Measurements from ENCODE around the gene MVD.

Gene MVD

DNA sequence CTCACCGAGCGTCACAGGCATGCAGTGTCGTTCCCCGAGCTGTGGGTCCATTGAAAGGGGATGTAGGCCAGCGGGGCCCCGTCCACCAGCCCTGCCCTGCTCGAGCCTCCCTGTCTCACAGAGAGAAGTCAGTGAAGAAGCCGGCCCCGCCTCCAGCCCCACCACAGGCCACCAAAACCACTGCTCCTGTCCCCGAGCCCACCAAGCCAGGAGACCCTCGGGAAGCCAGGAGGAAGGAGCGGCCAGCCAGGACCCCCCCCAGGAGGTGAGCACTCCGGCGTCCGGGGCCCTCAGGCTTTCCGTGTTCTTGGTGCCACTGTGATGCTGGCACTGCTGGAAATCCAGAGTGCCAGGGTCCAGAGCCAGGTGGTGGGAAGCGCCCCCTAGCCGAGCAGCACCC is 38.4 kb downstream of the MVD start:
- Mint-ChIP-seq H3K9me3 (no peaks in the 10 kb centered on the region), H3K27ac (peak overlapping the region in 1 of 2 donors; percentile 91), H3K4me1 (ENCODE audit: low read depth in 2 of 2) (peaks cover 18 to 23% of the 10 kb centered on the region in 2 donors), H3K27me3 (no peaks in the 10 kb centered on the region), H3K4me3 (no peak overlapping the region), H3K36me3 (ENCODE audit: insufficient read depth) (peaks cover 82% of the 10 kb centered on the region)
- ATAC-seq (replicated peaks), result no peak
- DNase-seq, result no peak

DNA sequence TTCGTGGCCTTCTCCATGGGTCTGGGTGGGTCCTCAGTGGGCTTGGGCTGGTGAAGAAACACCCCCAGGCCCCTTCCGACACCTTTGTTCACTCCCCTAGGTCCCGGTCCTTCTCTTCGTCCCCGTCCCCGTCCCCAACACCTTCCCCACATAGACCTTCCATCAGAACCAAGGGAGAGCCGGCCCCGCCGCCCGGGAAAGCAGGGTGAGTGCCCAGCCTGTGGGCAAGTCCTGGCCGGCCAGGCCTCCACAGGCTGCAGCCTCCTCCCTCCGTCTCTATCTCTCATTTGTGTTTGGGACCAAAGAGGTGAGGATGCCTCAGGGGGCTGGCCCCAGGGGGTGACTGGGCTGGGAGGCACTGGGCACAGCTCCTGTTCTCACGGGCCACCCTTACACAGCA is 39.0 kb downstream of the MVD start:
- no peak for ATAC-seq (replicated peaks)
- peaks cover 84% of the 10 kb centered on the region for H3K36me3 Mint-ChIP-seq (ENCODE audit: insufficient read depth)

DNA sequence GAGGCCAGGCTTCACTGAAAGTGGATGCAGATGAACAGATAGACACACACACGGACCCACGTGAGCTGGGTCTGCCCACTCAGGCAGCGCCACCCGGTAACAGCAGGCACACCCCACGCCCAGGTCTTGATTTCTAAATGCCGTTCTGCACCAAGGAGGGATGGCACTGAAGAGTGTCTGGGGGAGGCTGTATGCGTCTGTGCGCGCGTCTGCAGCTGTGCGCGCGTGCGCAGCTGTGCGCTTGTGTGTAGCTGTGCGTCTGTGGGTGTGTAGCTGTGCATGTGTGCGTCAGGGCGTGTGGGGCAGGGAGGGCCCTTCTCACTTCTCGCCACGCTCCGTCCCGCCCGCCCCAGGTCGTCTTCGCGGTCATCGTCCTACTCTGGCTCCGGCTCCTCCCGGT is 40.0 kb downstream of the MVD start:
- ATAC-seq (replicated peaks), result no peak
- H3K27ac Mint-ChIP-seq, result peak overlapping the region; percentile 91 to 97
- H3K4me1 Mint-ChIP-seq (ENCODE audit: low read depth in 2 of 2), result peaks cover 25 to 27% of the 10 kb centered on the region in 2 donors
- H3K27me3 Mint-ChIP-seq, result no peaks in the 10 kb centered on the region
- peaks cover 85% of the 10 kb centered on the region for H3K36me3 Mint-ChIP-seq (ENCODE audit: insufficient read depth)
- H3K9me3 Mint-ChIP-seq, result no peaks in the 10 kb centered on the region
- no peak for DNase-seq
- H3K4me3 Mint-ChIP-seq, result peak overlapping the region in 1 of 2 donors; percentile 55

More for the DNA sequence above, 39.0 kb downstream of the MVD start:
- DNase-seq, result no peak
- H3K9me3 Mint-ChIP-seq, result no peaks in the 10 kb centered on the region
- H3K4me3 Mint-ChIP-seq, result no peak overlapping the region
- H3K27me3 Mint-ChIP-seq, result no peaks in the 10 kb centered on the region
- H3K4me1 Mint-ChIP-seq (ENCODE audit: low read depth in 2 of 2), result peaks cover 24 to 30% of the 10 kb centered on the region in 2 donors
- peak overlapping the region; percentile 91 to 97 for H3K27ac Mint-ChIP-seq

DNA sequence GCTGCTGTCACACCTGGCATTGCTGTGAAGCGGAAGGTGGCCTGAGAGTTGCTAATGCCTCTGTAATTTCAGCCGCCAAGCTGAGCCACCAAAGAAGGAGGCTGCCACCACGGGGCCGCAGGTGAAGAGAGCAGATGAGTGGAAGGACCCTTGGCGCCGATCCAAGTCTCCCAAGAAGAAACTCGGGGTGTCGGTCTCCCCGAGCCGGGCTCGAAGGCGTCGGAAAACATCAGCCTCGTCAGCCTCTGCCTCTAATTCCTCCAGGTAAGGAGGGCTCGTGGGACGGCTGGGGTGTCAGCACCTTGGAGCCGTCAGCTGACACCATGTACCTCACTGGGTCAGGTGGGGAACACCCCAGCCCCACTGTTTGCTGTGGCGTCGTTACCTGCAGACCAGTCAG is 40.8 kb downstream of the MVD start:
- no peaks in the 10 kb centered on the region for H3K9me3 Mint-ChIP-seq
- peaks cover 83% of the 10 kb centered on the region for H3K36me3 Mint-ChIP-seq (ENCODE audit: insufficient read depth)

GRCh38 chr16:88619859-88620815 is 42.8 kb downstream of the MVD start:
- peaks cover 35% of the 10 kb centered on the region in 2 donors for H3K4me1 Mint-ChIP-seq (ENCODE audit: low read depth in 2 of 2)
- no peaks in the 10 kb centered on the region for H3K27me3 Mint-ChIP-seq
- H3K4me3 Mint-ChIP-seq, result peak overlapping the region; percentile 54 to 73
- DNase-seq, result peak; percentile 82 to 85 (median 83)
- peak overlapping the region; percentile 97 to 98 for H3K27ac Mint-ChIP-seq
- H3K9me3 Mint-ChIP-seq, result no peaks in the 10 kb centered on the region
- H3K36me3 Mint-ChIP-seq (ENCODE audit: insufficient read depth), result peaks cover 74% of the 10 kb centered on the region
- ATAC-seq (replicated peaks), result peak; percentile 86

More for the DNA sequence above, 40.8 kb downstream of the MVD start:
- Mint-ChIP-seq H3K27me3 (no peaks in the 10 kb centered on the region), H3K4me3 (peak overlapping the region in 1 of 2 donors; percentile 48), H3K27ac (peak overlapping the region; percentile 97 to 98), H3K4me1 (ENCODE audit: low read depth in 2 of 2) (peaks cover 27 to 28% of the 10 kb centered on the region in 2 donors)
- ATAC-seq (replicated peaks), result no peak
- no peak for DNase-seq

- no peaks in the 10 kb centered on the region for H3K27me3 Mint-ChIP-seq
- DNase-seq, result no peak
- ATAC-seq (replicated peaks), result no peak
- H3K36me3 Mint-ChIP-seq (ENCODE audit: insufficient read depth), result peaks cover 69% of the 10 kb centered on the region
- peaks cover 38 to 40% of the 10 kb centered on the region in 2 donors for H3K4me1 Mint-ChIP-seq (ENCODE audit: low read depth in 2 of 2)
- no peaks in the 10 kb centered on the region for H3K9me3 Mint-ChIP-seq
- peak overlapping the region; percentile 54 to 73 for H3K4me3 Mint-ChIP-seq
- peak overlapping the region; percentile 97 to 98 for H3K27ac Mint-ChIP-seq
These were observed 43.8 kb downstream of the MVD start for GRCh38 chr16:88618956-88619667.

DNA sequence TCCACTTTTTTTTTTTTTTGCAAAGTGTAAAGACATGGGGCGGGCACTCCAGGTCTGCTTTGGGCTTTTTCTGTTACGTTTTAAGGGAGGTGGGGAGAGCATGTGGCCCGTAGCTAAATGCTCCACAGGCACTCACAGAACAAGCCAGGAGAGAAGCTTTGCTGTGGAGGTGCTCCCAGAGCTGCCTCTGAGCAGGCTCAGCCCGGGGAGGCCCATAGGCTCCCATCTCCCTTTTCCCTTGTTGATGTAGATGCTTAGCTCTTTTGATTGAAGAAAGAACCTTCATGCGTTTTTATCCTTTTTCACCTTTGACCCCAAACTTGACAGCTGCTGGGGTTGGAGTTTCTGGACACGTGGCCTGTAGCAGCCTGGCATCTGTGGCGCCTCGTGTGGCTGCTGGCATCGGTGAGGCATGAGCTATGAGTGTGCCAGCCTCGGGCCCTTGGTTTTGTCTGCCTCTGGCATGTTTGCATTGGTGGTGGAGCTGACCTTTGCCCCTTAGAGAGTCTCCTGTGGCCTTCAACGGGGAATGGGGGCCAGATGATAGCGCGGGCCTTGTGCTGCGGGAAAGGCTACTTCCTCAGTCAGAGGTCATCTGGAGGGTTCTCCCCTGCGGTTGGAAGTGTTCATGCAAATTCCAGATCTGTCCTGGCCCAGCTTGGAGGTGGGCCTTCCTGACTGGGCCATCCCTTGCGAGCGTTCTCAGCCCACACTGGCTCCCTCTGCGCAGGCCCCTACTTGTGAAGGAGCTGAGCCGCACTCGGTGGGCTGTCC is 44.5 kb downstream of the MVD start:
- ATAC-seq (replicated peaks), result no peak
- H3K27me3 Mint-ChIP-seq, result no peaks in the 10 kb centered on the region
- no peaks in the 10 kb centered on the region for H3K9me3 Mint-ChIP-seq
- H3K4me1 Mint-ChIP-seq (ENCODE audit: low read depth in 2 of 2), result peaks cover 37 to 46% of the 10 kb centered on the region in 2 donors
- peaks cover 69% of the 10 kb centered on the region for H3K36me3 Mint-ChIP-seq (ENCODE audit: insufficient read depth)
- H3K27ac Mint-ChIP-seq, result peak overlapping the region; percentile 97 to 98
- no peak for DNase-seq
- peak overlapping the region; percentile 30 to 73 for H3K4me3 Mint-ChIP-seq

DNA sequence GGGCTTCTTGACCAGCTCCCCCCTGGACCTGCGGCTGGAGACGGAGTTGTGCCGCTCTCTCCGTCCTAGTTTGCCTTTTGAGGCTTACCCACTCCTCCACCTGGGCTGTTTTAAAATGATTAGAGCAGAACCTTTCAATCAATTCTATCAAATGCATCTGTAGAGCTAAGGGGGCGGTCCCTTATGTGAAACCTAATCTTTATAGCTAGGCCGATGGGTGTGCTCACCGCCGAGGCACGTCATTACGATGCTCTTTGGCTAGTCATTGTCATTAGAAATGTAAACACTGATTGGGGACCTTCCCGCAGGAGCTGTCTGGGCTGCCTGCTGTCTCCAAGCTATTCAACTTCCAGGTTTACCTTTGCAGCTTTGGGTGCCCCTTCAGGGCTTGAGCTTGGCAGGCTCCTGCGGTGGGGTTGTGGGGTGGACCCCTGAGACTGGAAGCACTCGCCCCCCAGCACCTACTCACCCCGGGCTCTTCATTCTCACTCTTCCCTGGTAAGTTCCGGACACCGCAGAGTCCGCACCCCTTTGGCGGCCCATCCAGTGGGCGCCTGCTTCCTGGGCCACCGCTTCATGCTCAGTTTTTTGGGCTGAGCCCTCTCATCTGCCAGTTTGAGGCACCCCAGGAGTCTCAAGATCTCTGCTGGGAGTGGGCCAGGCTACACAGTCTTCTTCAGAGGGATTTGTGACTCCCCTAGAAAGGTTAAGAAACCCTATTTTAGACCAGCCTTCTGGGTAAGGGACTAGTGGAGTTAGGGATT is 45.4 kb downstream of the MVD start:
- DNase-seq, result no peak
- ATAC-seq (replicated peaks), result no peak
- no peaks in the 10 kb centered on the region for H3K27me3 Mint-ChIP-seq

DNA sequence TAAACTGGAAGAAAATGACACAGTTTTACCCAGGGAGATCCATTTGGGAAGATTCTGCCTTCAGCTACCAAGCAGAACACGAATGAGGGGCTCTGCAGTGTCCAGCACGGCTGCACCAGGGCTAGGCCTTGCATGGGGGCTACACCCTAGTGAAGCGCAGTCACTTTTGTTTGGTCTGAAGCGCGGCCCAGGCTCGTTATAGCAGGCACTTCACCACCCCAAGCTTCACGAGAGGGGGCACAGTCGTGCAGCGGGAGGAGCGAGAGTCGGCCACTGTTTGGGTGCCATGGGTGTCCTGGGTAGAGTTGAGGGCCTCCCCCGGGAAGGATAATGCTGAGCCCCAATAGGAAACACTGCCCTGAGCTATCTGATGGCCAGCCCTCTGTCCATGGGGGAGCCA is 46.2 kb downstream of the MVD start:
- ATAC-seq (replicated peaks), result no peak
- H3K4me3 Mint-ChIP-seq, result no peak overlapping the region

More for the DNA sequence above, 45.4 kb downstream of the MVD start:
- Mint-ChIP-seq H3K27ac (peak overlapping the region; percentile 97 to 98), H3K36me3 (ENCODE audit: insufficient read depth) (peaks cover 67% of the 10 kb centered on the region), H3K4me3 (peak overlapping the region; percentile 30 to 73), H3K9me3 (no peaks in the 10 kb centered on the region), H3K4me1 (ENCODE audit: low read depth in 2 of 2) (peaks cover 35 to 51% of the 10 kb centered on the region in 2 donors)

GRCh38 chr16:88616320-88616719 is 46.6 kb downstream of the MVD start:
- H3K9me3 Mint-ChIP-seq, result no peaks in the 10 kb centered on the region
- no peaks in the 10 kb centered on the region for H3K27me3 Mint-ChIP-seq
- ATAC-seq (replicated peaks) (no peak), DNase-seq (no peak)
- no peak overlapping the region for H3K4me3 Mint-ChIP-seq
- H3K27ac Mint-ChIP-seq, result peak overlapping the region; percentile 97 to 98
- H3K36me3 Mint-ChIP-seq (ENCODE audit: insufficient read depth), result peaks cover 67% of the 10 kb centered on the region
- H3K4me1 Mint-ChIP-seq (ENCODE audit: low read depth in 2 of 2), result peaks cover 34 to 48% of the 10 kb centered on the region in 2 donors

More for the DNA sequence above, 46.2 kb downstream of the MVD start:
- H3K27me3 Mint-ChIP-seq, result no peaks in the 10 kb centered on the region
- peak overlapping the region; percentile 97 to 98 for H3K27ac Mint-ChIP-seq
- DNase-seq, result no peak
- peaks cover 34 to 51% of the 10 kb centered on the region in 2 donors for H3K4me1 Mint-ChIP-seq (ENCODE audit: low read depth in 2 of 2)
- no peaks in the 10 kb centered on the region for H3K9me3 Mint-ChIP-seq
- peaks cover 67% of the 10 kb centered on the region for H3K36me3 Mint-ChIP-seq (ENCODE audit: insufficient read depth)

GRCh38 chr16:88614818-88615580 is 47.9 kb downstream of the MVD start:
- Mint-ChIP-seq H3K27ac (peak overlapping the region; percentile 93 to 98), H3K36me3 (ENCODE audit: insufficient read depth) (peaks cover 63% of the 10 kb centered on the region), H3K9me3 (no peaks in the 10 kb centered on the region), H3K4me3 (no peak overlapping the region), H3K4me1 (ENCODE audit: low read depth in 2 of 2) (peaks cover 28 to 42% of the 10 kb centered on the region in 2 donors), H3K27me3 (no peaks in the 10 kb centered on the region)
- ATAC-seq (replicated peaks) (no peak), DNase-seq (no peak)
